Muscle of arm (tissue), 14 donors: ENCODE measurements around the gene DNAJB9. TPM values are rescaled to one million over a fixed set of nuclear protein-coding genes. Genes with fewer than 3 reads are reported as not detected.
"Not testable (repeated sequence)": the region's sequence is repeated elsewhere in the genome, so short reads cannot be mapped to it uniquely, and the experiment has no call there.

Experiments
- DNase-seq: peaks from one replicate; pipeline ENCODE4 v3.0.0-alpha.2; 2013
- long read RNA-seq, 11 donors: transcript quantifications; one replicate each; lab custom pipeline, GENCODE V29; 2026
- polyA plus RNA-seq, 12 donors: library from polyadenylated mRNA; unstranded; fragments of 120-200 nt; gene quantifications; one replicate each; pipeline ENCODE4 v1.2.1, GENCODE V29; 2013; ENCODE audit not compliant: insufficient read length in 12 of 12

DNAJB9 gene
- polyA plus RNA-seq = 10 to 100 TPM in 11 of 12 donors, not detected in 1; 10.3 to 22.6 (median 18.7) TPM
- long read RNA-seq, donor 1, transcript DNAJB9-201 (3 exons, 2,715 nt) = major isoform, 24 of 25 reads
- long read RNA-seq, donor 1, partial matches to known transcripts = 0 of 25 reads
- long read RNA-seq, donor 1, other reads (novel, unspliced or antisense) = 0 of 25 reads
- long read RNA-seq, donor 2, transcript DNAJB9-201 (3 exons, 2,715 nt) = major isoform, 11 of 30 reads
- long read RNA-seq, donor 2, partial matches to known transcripts = 19 of 30 reads
- long read RNA-seq, donor 2, other reads (novel, unspliced or antisense) = 0 of 30 reads
- long read RNA-seq, donor 3, transcript DNAJB9-201 (3 exons, 2,715 nt) = major isoform, 8 of 8 reads
- long read RNA-seq, donor 3, partial matches to known transcripts = 0 of 8 reads
- long read RNA-seq, donor 3, other reads (novel, unspliced or antisense) = 0 of 8 reads
- long read RNA-seq, donor 4, partial matches to known transcripts = 0 of 4 reads
- long read RNA-seq, donor 4, other reads (novel, unspliced or antisense) = 0 of 4 reads
- long read RNA-seq, donor 5, transcript DNAJB9-201 (3 exons, 2,715 nt) = major isoform, 12 of 12 reads
- long read RNA-seq, donor 5, partial matches to known transcripts = 0 of 12 reads
- long read RNA-seq, donor 5, other reads (novel, unspliced or antisense) = 0 of 12 reads
- long read RNA-seq, donor 6, transcript DNAJB9-201 (3 exons, 2,715 nt) = major isoform, 6 of 26 reads
- long read RNA-seq, donor 6, partial matches to known transcripts = 18 of 26 reads
- long read RNA-seq, donor 6, other reads (novel, unspliced or antisense) = 0 of 26 reads
- long read RNA-seq, donor 7, transcript DNAJB9-201 (3 exons, 2,715 nt) = major isoform, 6 of 7 reads
- long read RNA-seq, donor 7, partial matches to known transcripts = 0 of 7 reads
- long read RNA-seq, donor 7, other reads (novel, unspliced or antisense) = 0 of 7 reads
- long read RNA-seq, donor 8, transcript DNAJB9-201 (3 exons, 2,715 nt) = major isoform, 12 of 12 reads
- long read RNA-seq, donor 8, partial matches to known transcripts = 0 of 12 reads
- long read RNA-seq, donor 8, other reads (novel, unspliced or antisense) = 0 of 12 reads
- long read RNA-seq, donor 9, transcript DNAJB9-201 (3 exons, 2,715 nt) = major isoform, 7 of 7 reads
- long read RNA-seq, donor 9, partial matches to known transcripts = 0 of 7 reads
- long read RNA-seq, donor 9, other reads (novel, unspliced or antisense) = 0 of 7 reads
- long read RNA-seq, donor 10, transcript DNAJB9-201 (3 exons, 2,715 nt) = major isoform, 11 of 48 reads
- long read RNA-seq, donor 10, partial matches to known transcripts = 36 of 48 reads
- long read RNA-seq, donor 10, other reads (novel, unspliced or antisense) = 0 of 48 reads
- long read RNA-seq, donor 11, transcript DNAJB9-201 (3 exons, 2,715 nt) = major isoform, 9 of 10 reads
- long read RNA-seq, donor 11, partial matches to known transcripts = 0 of 10 reads
- long read RNA-seq, donor 11, other reads (novel, unspliced or antisense) = 0 of 10 reads

DNA sequence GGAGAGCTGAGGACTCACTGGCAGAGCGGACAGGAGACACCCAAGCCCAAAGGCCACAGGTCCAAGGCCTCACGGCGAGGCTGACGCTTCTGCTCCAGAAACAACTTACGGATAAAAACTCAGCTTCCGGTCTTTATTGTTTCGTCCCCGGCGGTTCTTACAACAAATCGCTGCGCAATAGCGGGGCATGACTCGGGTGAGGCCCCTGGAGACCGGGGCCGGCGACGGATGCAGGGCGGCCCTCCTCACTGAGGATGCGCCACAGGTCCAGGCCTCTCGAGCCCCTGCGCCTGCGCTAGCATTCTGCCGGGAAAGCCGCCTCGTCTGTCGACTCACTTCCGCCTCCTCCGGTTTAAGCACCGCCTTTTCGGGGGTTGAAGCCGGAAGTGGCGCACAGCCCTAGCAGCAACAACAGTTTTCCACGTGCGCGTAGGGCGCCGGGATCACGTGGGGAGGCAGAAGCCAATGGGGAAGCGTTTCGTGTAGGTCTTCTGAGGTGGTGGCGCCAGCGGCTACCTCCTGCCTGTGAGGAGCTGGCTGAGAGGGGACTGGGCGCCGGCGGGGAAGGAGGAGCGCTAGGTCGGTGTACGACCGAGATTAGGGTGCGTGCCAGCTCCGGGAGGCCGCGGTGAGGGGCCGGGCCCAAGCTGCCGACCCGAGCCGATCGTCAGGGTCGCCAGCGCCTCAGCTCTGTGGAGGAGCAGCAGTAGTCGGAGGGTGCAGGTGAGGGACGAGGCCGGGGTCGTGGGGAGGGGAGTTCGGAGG, at the start of gene DNAJB9, which contains the start of gene THAP5:
TSS of gene DNAJB9 (plus strand) at position 494 of the 765 bp plus-strand sequence. CDS start 1,853 bp downstream, outside the sequence.
TSS of gene THAP5 (minus strand) at position 326 of the 765 bp plus-strand sequence. CDS start at position 189, 137 bp downstream.
- DNase-seq = peak; percentile 99

DNA sequence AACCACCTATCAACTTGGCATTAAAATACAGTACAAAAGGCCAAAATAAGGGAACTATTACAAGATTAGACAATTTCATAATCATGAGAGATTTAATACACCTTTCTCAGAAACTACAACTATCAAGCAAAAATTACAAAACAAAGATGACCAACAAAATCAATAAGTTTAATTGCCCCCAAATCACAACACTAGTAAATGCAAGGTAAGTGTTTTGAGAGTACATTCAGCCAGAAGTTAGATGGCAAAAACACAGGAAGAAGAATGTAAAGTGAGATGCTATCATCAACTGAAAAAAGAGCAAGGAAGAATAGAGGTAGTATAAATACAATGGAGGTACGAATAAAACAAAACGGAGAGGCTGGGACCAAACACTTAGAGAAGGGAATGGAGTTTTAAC, 46.9 kb upstream of the DNAJB9 start:
- DNase-seq = no peak

DNA sequence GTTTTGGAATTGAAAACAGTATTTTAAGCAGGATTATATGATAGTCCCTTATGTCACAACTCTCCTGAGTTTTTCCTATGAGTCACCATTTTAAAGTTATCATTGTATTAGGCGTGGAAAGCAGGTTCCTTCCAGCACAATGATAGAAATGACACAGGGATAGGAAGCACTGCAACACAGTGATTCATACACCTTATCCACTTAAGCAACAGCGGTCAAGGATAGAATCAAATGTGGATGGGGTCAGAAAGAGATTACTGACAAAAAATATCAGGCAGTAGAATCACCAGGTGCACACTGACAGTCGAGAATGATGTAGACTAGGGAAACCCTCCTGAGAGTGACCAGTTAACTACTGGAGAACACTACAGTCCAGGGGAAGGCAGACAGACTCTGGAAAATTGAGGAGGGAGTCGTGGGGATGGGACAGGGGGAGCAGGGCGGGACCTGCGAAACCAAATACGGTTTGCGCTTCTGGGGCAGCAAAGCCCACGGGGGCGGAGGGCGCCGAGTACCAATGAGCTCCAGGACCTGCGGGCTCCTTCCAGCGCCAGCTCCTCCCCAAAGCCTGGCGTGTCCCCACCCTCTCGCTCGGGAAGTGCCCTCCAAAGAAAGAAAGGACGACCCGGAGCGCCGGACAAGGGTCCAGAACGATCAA, 44.2 kb upstream of the DNAJB9 start:
- DNase-seq = no peak

- DNase-seq = peak; percentile 100
These were observed 43.5 kb upstream of the DNAJB9 start, which contains the start of gene PNPLA8 for GRCh38 chr7:108525985-108526767. TSS of gene PNPLA8 (minus strand) at chr7:108526135. CDS start at chr7:108515491, 10,644 bp downstream.

GRCh38 chr7:108526768-108527017, 43.0 kb upstream of the DNAJB9 start:
- no peak for DNase-seq

GRCh38 chr7:108528183-108528712, 41.4 kb upstream of the DNAJB9 start:
- no peak for DNase-seq

DNA sequence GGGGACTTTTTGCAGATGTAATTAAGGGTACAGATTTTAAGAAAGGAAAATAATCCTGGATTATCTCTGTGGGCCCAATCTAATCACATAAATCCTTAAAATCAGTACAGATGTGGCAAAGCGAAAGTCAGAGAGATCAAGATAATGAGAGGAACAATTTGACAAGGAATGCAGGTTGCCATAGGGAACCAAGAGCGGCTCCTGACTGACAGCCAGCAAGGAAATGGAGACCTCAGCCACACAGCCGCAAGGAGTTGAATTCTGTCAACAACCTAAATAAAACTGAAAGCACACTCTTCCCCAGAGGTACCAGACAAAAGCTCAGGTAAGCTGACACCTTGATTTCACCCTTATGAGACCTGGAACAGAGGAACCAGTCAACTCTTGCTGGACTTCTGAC, 40.3 kb upstream of the DNAJB9 start:
- DNase-seq = no peak

GRCh38 chr7:108533712-108534111, 36.0 kb upstream of the DNAJB9 start:
- DNase-seq = no peak

- DNase-seq = no peak
These were observed 34.4 kb upstream of the DNAJB9 start for GRCh38 chr7:108535257-108535656.

- DNase-seq = no peak
These were observed 33.9 kb upstream of the DNAJB9 start for GRCh38 chr7:108535744-108536143.

DNA sequence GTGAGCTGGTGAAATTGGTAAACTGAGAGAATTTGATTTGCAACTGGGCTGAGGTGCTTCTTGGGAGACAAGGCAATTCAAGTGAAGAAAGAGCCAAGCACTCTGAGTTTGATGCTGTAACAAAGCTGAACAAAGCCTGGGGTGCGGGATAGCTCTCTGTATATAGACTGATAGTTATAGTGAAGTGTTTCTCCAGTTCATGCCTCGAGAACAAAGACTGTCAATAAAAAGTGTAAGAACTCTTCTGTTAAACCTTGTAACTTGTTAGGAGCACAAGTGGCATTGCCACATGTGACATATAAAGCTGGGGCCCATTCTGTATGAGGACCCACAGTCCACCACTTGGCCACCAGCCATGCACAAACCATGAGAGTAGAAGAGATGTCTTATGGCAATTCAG, 32.4 kb upstream of the DNAJB9 start:
- DNase-seq = no peak

GRCh38 chr7:108538236-108538635, 31.4 kb upstream of the DNAJB9 start:
- not testable (repeated sequence) for DNase-seq

- DNase-seq = not testable (repeated sequence)
These were observed 31.0 kb upstream of the DNAJB9 start for GRCh38 chr7:108538685-108539084.

DNA sequence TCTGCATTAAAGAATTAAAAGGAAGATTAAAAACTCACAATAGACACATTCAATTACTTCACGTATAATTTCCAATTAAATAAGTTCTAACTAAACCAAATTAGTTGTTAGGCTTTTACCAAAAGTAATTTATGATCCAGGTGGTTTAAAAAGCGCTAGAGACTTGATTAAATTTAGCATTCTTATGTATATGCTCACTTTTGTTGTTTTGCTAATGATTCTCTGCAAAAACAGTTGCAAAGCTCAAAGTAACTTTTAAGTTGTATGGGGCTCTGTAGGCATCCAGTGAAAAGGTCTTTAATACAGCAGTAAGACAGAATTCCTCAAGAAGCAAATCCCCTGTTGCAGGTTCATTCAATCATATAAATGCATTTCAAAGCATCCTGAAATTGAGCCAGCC, 28.2 kb upstream of the DNAJB9 start:
- DNase-seq = no peak

DNA sequence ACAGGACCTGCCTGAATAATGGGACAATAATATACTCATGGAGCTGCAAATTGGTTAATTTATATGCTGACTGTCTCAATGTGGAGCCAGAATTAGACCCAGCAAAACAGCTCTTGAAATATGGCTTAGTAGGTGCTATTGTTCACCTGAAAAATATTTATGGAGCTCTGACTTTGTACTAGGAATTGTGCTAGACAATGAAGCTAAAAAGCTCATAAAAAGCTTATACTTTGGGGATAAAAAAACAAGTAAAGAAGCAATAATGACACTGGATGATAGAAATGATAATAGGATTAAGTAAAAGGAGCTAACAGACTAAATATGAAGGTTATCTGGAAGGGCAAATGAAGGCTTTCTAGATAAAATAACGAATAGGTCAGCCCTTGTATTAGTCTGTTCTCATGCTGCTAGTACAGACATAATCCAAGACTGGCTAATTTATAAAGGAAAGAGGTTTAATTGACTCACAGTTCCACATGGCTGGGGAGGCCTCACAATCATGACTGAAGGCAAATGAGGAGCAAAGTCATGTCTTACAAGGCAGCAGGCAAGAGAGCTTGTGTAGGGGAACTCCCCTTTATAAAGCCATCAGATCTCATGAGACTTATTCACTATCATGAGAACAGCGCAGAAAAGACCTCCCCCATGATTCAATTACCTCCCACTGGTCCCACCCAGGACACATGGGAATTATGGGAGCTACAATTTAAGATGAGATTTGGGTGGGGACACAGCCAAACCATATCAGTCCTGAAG, 21.4 kb upstream of the DNAJB9 start:
- not testable (repeated sequence) for DNase-seq

DNA sequence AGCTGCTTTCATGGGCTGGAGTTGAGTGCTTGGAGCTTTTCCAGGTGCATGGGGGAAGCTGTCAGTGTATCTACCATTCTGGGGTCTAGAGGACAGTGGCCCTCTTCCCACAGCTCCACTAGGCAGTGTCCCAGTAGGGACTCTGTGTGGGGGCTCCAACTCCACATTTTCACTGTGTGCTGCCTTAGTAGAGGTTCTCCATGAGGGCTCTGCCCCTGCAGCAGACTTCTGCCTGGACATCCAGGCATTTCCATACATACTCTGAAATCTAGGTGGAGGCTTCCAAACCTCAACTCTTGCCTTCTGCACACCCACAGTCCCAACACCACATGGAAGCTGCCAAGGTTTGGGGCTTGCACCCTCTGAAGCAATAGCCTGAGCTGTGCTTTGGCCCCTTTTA, 13.0 kb upstream of the DNAJB9 start:
- DNase-seq = not testable (repeated sequence)

GRCh38 chr7:108557191-108557590, 12.5 kb upstream of the DNAJB9 start:
- no peak for DNase-seq

DNA sequence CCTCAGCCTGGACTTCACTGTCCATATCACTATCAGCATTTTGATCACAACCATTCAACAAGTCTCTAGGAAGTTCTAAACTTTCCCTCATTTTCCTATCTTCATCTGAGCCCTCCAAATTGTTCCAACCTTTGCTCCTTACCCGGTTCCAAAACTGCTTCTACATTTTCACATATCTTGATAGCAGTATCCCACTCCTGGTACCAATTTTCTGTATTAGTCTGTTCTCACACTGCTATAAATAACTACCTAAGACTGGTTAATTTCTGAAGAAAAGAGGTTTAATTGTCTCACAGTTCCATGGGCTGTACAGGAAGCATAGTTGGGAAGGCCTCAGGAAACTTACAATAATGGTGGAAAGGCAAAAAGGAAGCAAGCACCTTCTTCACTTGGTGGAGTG, 12.1 kb upstream of the DNAJB9 start:
- no peak for DNase-seq
